Measurements from ENCODE around the gene FOXE1.

- no peak for TF ChIP-seq MAFK (IDR thresholded peaks at IDR 0.05; ENCODE audit: low read depth, low read length)
- TF ChIP-seq POLR2A (IDR thresholded peaks at IDR 0.05; ENCODE audit: low read depth, low read length): no peak
- no peak for TF ChIP-seq CTCF (conservative IDR thresholded peaks at IDR 0.05; ENCODE audit: low read depth, low read length)
- no peak for TF ChIP-seq RFX5 (IDR thresholded peaks at IDR 0.05; ENCODE audit: low read depth, low read length)
- TF ChIP-seq RAD21 (IDR thresholded peaks at IDR 0.05; ENCODE audit: low read length): no peak
- TF ChIP-seq CEBPB (IDR thresholded peaks at IDR 0.05; ENCODE audit: low read depth, low read length): no peak
These were observed 52.2 kb downstream of the FOXE1 start for GRCh38 chr9:97905228-97905627.
